ENCODE data around the gene ARL10. TPM values are rescaled to one million over a fixed set of nuclear protein-coding genes. Genes with fewer than 3 reads are reported as not detected.

ARL10 gene
- total RNA-seq, 2 donors from 2014 or later, result 1.3 to 2.8 TPM

- Histone ChIP-seq H3K9ac (ENCODE audit: low read depth in 2 of 2, low read length in 2 of 2) (no peak overlapping the region), H3K27me3 (no peaks in the 10 kb centered on the region), H3K4me1 (no peaks in the 10 kb centered on the region), H3K27ac (peak overlapping the region; percentile 27), H3K36me3 (no peaks in the 10 kb centered on the region), H3K4me3 (no peak overlapping the region), H3K9me3 (no peaks in the 10 kb centered on the region)
- intact Hi-C loops (cut with DNase I), result no loop called here
- TF ChIP-seq CTCF (IDR thresholded peaks at IDR 0.05), result no peak
- DNase-seq, result no peak
Measured at GRCh38 chr5:176427971-176428370, 62.7 kb downstream of the ARL10 start.

GRCh38 chr5:176429972-176430371, 64.7 kb downstream of the ARL10 start:
- Histone ChIP-seq H3K9me3 (no peaks in the 10 kb centered on the region), H3K27ac (no peak overlapping the region), H3K27me3 (no peaks in the 10 kb centered on the region), H3K4me1 (no peaks in the 10 kb centered on the region), H3K4me3 (no peak overlapping the region), H3K36me3 (no peaks in the 10 kb centered on the region), H3K9ac (ENCODE audit: low read depth in 2 of 2, low read length in 2 of 2) (no peak overlapping the region)
- no peak for TF ChIP-seq CTCF (IDR thresholded peaks at IDR 0.05)
- intact Hi-C loops (cut with DNase I), result no loop called here
- no peak for DNase-seq

Small RNA genes within 50 kb of the gene (microRNA-seq; reads per million reads assigned to microRNA genes)
- 2.8 reads per million for gene MIR1271

Other genes starting within 250 kb of the ARL10 start
- 10 to 100 TPM; 23.9 to 24.4 TPM for gene SIMC1, start 127.1 kb upstream of the ARL10 start, total RNA-seq
- 10 to 100 TPM; 57.4 to 89.1 TPM for gene KIAA1191, start 3.7 kb upstream of the ARL10 start, total RNA-seq
- gene NOP16, start 23.1 kb downstream of the ARL10 start, total RNA-seq, result 10 to 100 TPM; 17.1 to 45.7 TPM
- 100 to 1,000 TPM; 173 to 227 TPM for gene HIGD2A, start 23.3 kb downstream of the ARL10 start, total RNA-seq
- gene CLTB, start 51.1 kb downstream of the ARL10 start, total RNA-seq, result 100 to 1,000 TPM; 181 to 263 TPM
- gene FAF2, start 82.9 kb downstream of the ARL10 start, total RNA-seq, result 10 to 100 TPM; 36.0 to 37.0 TPM
- gene RNF44, start 171.9 kb downstream of the ARL10 start, total RNA-seq, result 10 to 100 TPM; 58.2 to 67.5 TPM
- 10 to 100 TPM; 42.8 to 60.2 TPM for gene CDHR2, start 183.9 kb downstream of the ARL10 start, total RNA-seq
- gene GPRIN1, start 244.7 kb downstream of the ARL10 start, total RNA-seq, result 1 to 10 TPM; 2.1 to 3.1 TPM

Data from colonic mucosa (tissue), 4 donors.